Pancreas (tissue), 10 donors: Measurements from ENCODE around the gene LMX1B. TPM values are rescaled to one million over a fixed set of nuclear protein-coding genes. Genes with fewer than 3 reads are reported as not detected.
A peak's percentile ranks its signal among the peaks of the same experiment; 100 is the strongest.
"Not testable (repeated sequence)": the region's sequence is repeated elsewhere in the genome, so short reads cannot be mapped to it uniquely, and the experiment has no call there.

Experiments
- ATAC-seq, 4 donors: fragments of 200-7000 bp; cut with Tn5 transposase; one replicate each; pipeline versions ENCODE4 v1.8.0 to v1.9.1; 2020; ENCODE audit warnings: mild to moderate bottlenecking in 4 of 4, moderate library complexity in 4 of 4
- DNase-seq, 6 donors: peaks; one replicate each; pipeline ENCODE4 v3.0.0-alpha.2; 2020
- FAIRE-seq: peaks from 2 replicates; lab custom pipeline; 2012; peaks lifted over from hg19 to GRCh38; lab: Jason Lieb, UNC
- H3K27ac ChIP-seq, 4 donors: fragments of 200-600 bp; sonication (generic); 1 replicate in 3 of 4; 2 replicates in 1 of 4; pipeline versions ENCODE4 v1.5.0 to v1.8.0; 2020
- H3K27me3 ChIP-seq, 4 donors: fragments of 200-600 bp; one replicate each; pipeline ENCODE4 v1.8.0; 2021
- H3K36me3 ChIP-seq, 3 donors: fragments of 200-600 bp; sonication (generic) in 1 of 3; one replicate each; pipeline versions ENCODE4 v1.5.0 to v1.8.0; 2020 to 2021
- H3K4me1 ChIP-seq, 3 donors: fragments of 200-600 bp; one replicate each; pipeline ENCODE4 v1.8.0; 2021
- H3K4me3 ChIP-seq, 4 donors: fragments of 200-600 bp; sonication (generic) in 2 of 4; one replicate each; pipeline versions ENCODE4 v1.5.0 to v1.8.0; 2020 to 2021
- H3K9me3 ChIP-seq, 4 donors: fragments of 200-600 bp; one replicate each; pipeline ENCODE4 v1.8.0; 2021
- CTCF ChIP-seq, 4 donors: fragments of 200-600 bp; sonication (generic) in 3 of 4; IDR thresholded peaks; one replicate each; pipeline versions ENCODE4 v1.5.0 to v1.8.0; 2021; ENCODE audit warnings: antibody characterized with exemption in 4 of 4
- WGBS, 2 donors: extraction: QIAGEN DNeasy Blood & Tissue Kit; methylation state at CpG; one replicate each; pipeline ENCODE4 v1.1.7; 2013; 5-methylcytosine and 5-hydroxymethylcytosine counted together
- intact Hi-C, 3 donors: fragments of 100-400 bp; cut with DNase I; formaldehyde crosslinking; loops; one replicate each; pipeline versions ENCODE4 v1.11.1 to v1.14.2; 2022
- polyA plus RNA-seq, 2 donors: library from polyadenylated mRNA; stranded (reverse); fragments of 200-250 nt; gene quantifications; one replicate each; pipeline ENCODE4 v1.2.3, GENCODE V29; 2013
- total RNA-seq, 6 donors: library from RNA; stranded (reverse); fragmentation: NEBNext Ultra II Directional in 4 of 6; extraction: Animal tissue kit (Norgen Biotek cat#: 25700) in 4 of 6; gene quantifications; one replicate each; pipeline versions ENCODE4 v1.2.1 to v1.2.4, GENCODE V29; 2021 to 2023
- donor health status: healthy with polysubstance abuse.
- donor health status: DM: no; HTN: no; CAD: no; lungs with moderate emphysema.
- donor health status: DM: no; HTN: no; CAD: no.
- donor health status: control.
- donor health status: control.
- donor health status: Bipolar disorder and iron deficiency.
- donor health status: DM: yes; HTN: yes; CAD: no.
- donor health status: DM: no; HTN: no; CAD: no.
- donor health status: DM: no; HTN: no; CAD: no.
- donor health status: DM: yes; HTN: yes; CAD: no.

Gene LMX1B
- total and polyA plus RNA-seq, 8 donors: 0.05 to 1.2 (median 0.46) TPM

GRCh38 chr9:126578029-126578428 lies 35.7 kb upstream of the LMX1B start:
- FAIRE-seq (no peak), ATAC-seq (no peak), DNase-seq (no peak)
- no peaks in the 10 kb centered on the region for H3K27me3 ChIP-seq
- intact Hi-C loops: no loop called here
- no peak overlapping the region for H3K4me3 ChIP-seq
- no peaks in the 10 kb centered on the region for H3K4me1 ChIP-seq
- no peak overlapping the region for H3K27ac ChIP-seq
- H3K36me3 ChIP-seq: no peaks in the 10 kb centered on the region
- WGBS, 2 donors: 70 to 71% methylated on average over 6 of the region's 6 CpGs
- no peak for TF ChIP-seq CTCF (IDR thresholded peaks at IDR 0.05)
- no peaks in the 10 kb centered on the region for H3K9me3 ChIP-seq

- intact Hi-C loops, H3K27ac ChIP-seq, ATAC-seq, H3K36me3 ChIP-seq, H3K4me1 ChIP-seq, H3K4me3 ChIP-seq, H3K9me3 ChIP-seq, H3K27me3 ChIP-seq, DNase-seq, FAIRE-seq: not testable (repeated sequence)
- WGBS, 2 donors: 71 to 77% methylated on average over 5 of the region's 5 CpGs
Measured at GRCh38 chr9:126580319-126580718, 33.4 kb upstream of the LMX1B start.

- H3K36me3 ChIP-seq: no peaks in the 10 kb centered on the region
- no peak overlapping the region for H3K27ac ChIP-seq
- no peak for TF ChIP-seq CTCF (IDR thresholded peaks at IDR 0.05)
- H3K4me3 ChIP-seq: no peak overlapping the region
- H3K9me3 ChIP-seq: no peaks in the 10 kb centered on the region
- no peak for DNase-seq
- H3K27me3 ChIP-seq: no peaks in the 10 kb centered on the region
- peaks cover 0 to under 1% (median 0%) of the 10 kb centered on the region in 3 donors for H3K4me1 ChIP-seq
- FAIRE-seq: no peak
- intact Hi-C loops: no loop called here
- ATAC-seq: no peak
- 47 to 73% methylated on average over 9 of the region's 9 CpGs for WGBS, 2 donors
Measured at GRCh38 chr9:126581893-126582292, 31.8 kb upstream of the LMX1B start.

- FAIRE-seq (no peak), DNase-seq (no peak), ATAC-seq (no peak)
- Histone ChIP-seq H3K4me3 (no peak overlapping the region), H3K4me1 (peaks cover 0 to 5% (median 0%) of the 10 kb centered on the region in 3 donors), H3K27me3 (no peaks in the 10 kb centered on the region), H3K27ac (no peak overlapping the region), H3K9me3 (no peaks in the 10 kb centered on the region), H3K36me3 (no peaks in the 10 kb centered on the region)
- intact Hi-C loops: no loop called here
- TF ChIP-seq CTCF (IDR thresholded peaks at IDR 0.05): no peak
- WGBS, 2 donors: 44 to 49% methylated on average over 7 of the region's 7 CpGs
Measured at GRCh38 chr9:126582427-126582826, 31.3 kb upstream of the LMX1B start.

- no peak for ATAC-seq
- no peaks in the 10 kb centered on the region for H3K36me3 ChIP-seq
- H3K4me1 ChIP-seq: peaks cover 0 to 5% (median 0%) of the 10 kb centered on the region in 3 donors
- no peak for TF ChIP-seq CTCF (IDR thresholded peaks at IDR 0.05)
- no peaks in the 10 kb centered on the region for H3K27me3 ChIP-seq
- WGBS, 2 donors: 23 to 33% methylated on average over 17 of the region's 17 CpGs
- FAIRE-seq: no peak
- no peak overlapping the region for H3K27ac ChIP-seq
- intact Hi-C loops: no loop called here
- no peak overlapping the region for H3K4me3 ChIP-seq
- DNase-seq: peak in 1 of 6 donors; percentile 41
- H3K9me3 ChIP-seq: no peaks in the 10 kb centered on the region
Measured at GRCh38 chr9:126583144-126583760, 30.5 kb upstream of the LMX1B start.
